Right cardiac atrium (tissue), 5 donors: Measurements from ENCODE around the gene R3HCC1L. TPM values are rescaled to one million over a fixed set of nuclear protein-coding genes. Genes with fewer than 3 reads are reported as not detected.
A peak's percentile ranks its signal among the peaks of the same experiment; 100 is the strongest.

Source experiments
- ATAC-seq, 2 donors: fragments of 200-7000 bp; cut with Tn5 transposase; one replicate each; pipeline versions ENCODE4 v1.8.0 to v1.9.1; 2020; ENCODE audit warnings: moderate library complexity in 2 of 2, mild to moderate bottlenecking in 1 of 2
- DNase-seq, 3 donors: peaks; one replicate each; pipeline ENCODE4 v3.0.0-alpha.2; 2020
- H3K27ac ChIP-seq: one replicate; pipeline ENCODE4 v1.5.1; 2013; ENCODE audit warnings: mild to moderate bottlenecking, low read length, control low read depth, moderate library complexity
- H3K27me3 ChIP-seq: one replicate; pipeline ENCODE4 v1.6.1; 2013; ENCODE audit not compliant: control insufficient read depth, insufficient read depth
- H3K4me1 ChIP-seq: one replicate; pipeline ENCODE4 v1.6.1; 2013; ENCODE audit warnings: low read length; ENCODE audit not compliant: control insufficient read depth, insufficient read depth
- H3K4me3 ChIP-seq: one replicate; pipeline ENCODE4 v1.5.1; 2013; ENCODE audit warnings: low read length, control low read depth
- H3K9me3 ChIP-seq: one replicate; pipeline ENCODE4 v1.6.1; 2013; ENCODE audit warnings: low read length; ENCODE audit not compliant: control insufficient read depth
- WGBS: extraction: QIAGEN DNeasy Blood & Tissue Kit; methylation state at CpG from one replicate; pipeline ENCODE4 v1.1.7; 2013; 5-methylcytosine and 5-hydroxymethylcytosine counted together
- intact Hi-C, 4 donors: fragments of 100-400 bp; cut with DNase I; formaldehyde crosslinking; loops; one replicate each; pipeline versions ENCODE4 v1.11.0 to v1.14.0; 2022 to 2023
- polyA plus RNA-seq: library from polyadenylated mRNA; stranded (reverse); fragments of 200-250 nt; gene quantifications from one replicate; pipeline ENCODE4 v1.2.3, GENCODE V29; 2013
- total RNA-seq, 4 donors: library from RNA; stranded (reverse); fragmentation: NEBNext Ultra II Directional; extraction: Animal tissue kit (Norgen Biotek cat#: 25700); gene quantifications; one replicate each; pipeline ENCODE4 v1.2.1, GENCODE V29; 2021
- donor health status: healthy with polysubstance abuse.
- donor health status: DM: no; HTN: yes; CAD: no.
- donor health status: DM: no; HTN: no; CAD: no.
- donor health status: DM: no; HTN: yes; CAD: no; lungs with severe emphysema.
- donor health status: DM: yes; HTN: yes; CAD: no.

The R3HCC1L gene
- total and polyA plus RNA-seq, 5 donors: 4.6 to 6.4 (median 6.4) TPM

GRCh38 chr10:98260350-98260749 is 125.9 kb downstream of the R3HCC1L start:
- H3K27me3 ChIP-seq: no peaks in the 10 kb centered on the region
- H3K4me3 ChIP-seq: no peak overlapping the region
- H3K27ac ChIP-seq: no peak overlapping the region
- no peaks in the 10 kb centered on the region for H3K9me3 ChIP-seq
- intact Hi-C loops: loop anchor here in 1 of 4 donors (10.0 kb wide), 1 partner anchor 346 kb away; no protein-coding TSS in a partner anchor
- no peak for ATAC-seq
- DNase-seq: no peak
- no peaks in the 10 kb centered on the region for H3K4me1 ChIP-seq
- WGBS: 65% methylated on average over 9 of the region's 9 CpGs

- H3K27me3 ChIP-seq: no peaks in the 10 kb centered on the region
- intact Hi-C loops: loop anchor here in 1 of 4 donors (10.0 kb wide), 1 partner anchor 346 kb away; no protein-coding TSS in a partner anchor
- peaks cover under 1% of the 10 kb centered on the region for H3K4me1 ChIP-seq
- H3K4me3 ChIP-seq: no peak overlapping the region
- H3K27ac ChIP-seq: no peak overlapping the region
- ATAC-seq (no peak), DNase-seq (no peak)
- WGBS: 94% methylated on average over 14 of the region's 14 CpGs
- H3K9me3 ChIP-seq: no peaks in the 10 kb centered on the region
Measured at GRCh38 chr10:98260752-98261151, 126.3 kb downstream of the R3HCC1L start.

GRCh38 chr10:98261436-98262277 is 127.2 kb downstream of the R3HCC1L start:
- H3K27me3 ChIP-seq: no peaks in the 10 kb centered on the region
- intact Hi-C loops: loop anchor here in 1 of 4 donors (10.0 kb wide), 1 partner anchor 347 kb away; no protein-coding TSS in a partner anchor
- no peak for ATAC-seq
- H3K9me3 ChIP-seq: no peaks in the 10 kb centered on the region
- DNase-seq: peak in 1 of 3 donors; percentile 48
- H3K4me3 ChIP-seq: no peak overlapping the region
- H3K27ac ChIP-seq: no peak overlapping the region
- H3K4me1 ChIP-seq: peaks cover 1% of the 10 kb centered on the region
- WGBS: 85% methylated on average over 15 of the region's 15 CpGs

- Histone ChIP-seq H3K4me1 (peaks cover 1% of the 10 kb centered on the region), H3K27ac (no peak overlapping the region), H3K27me3 (no peaks in the 10 kb centered on the region), H3K4me3 (no peak overlapping the region), H3K9me3 (no peaks in the 10 kb centered on the region)
- intact Hi-C loops: loop anchor here in 1 of 4 donors (10.0 kb wide), 1 partner anchor 348 kb away; no protein-coding TSS in a partner anchor
- ATAC-seq (peak; percentile 47 to 54), DNase-seq (peak; percentile 50 to 78 (median 72))
- 64% methylated on average over 7 of the region's 7 CpGs for WGBS
Measured at GRCh38 chr10:98262571-98262970, 128.1 kb downstream of the R3HCC1L start.

- Histone ChIP-seq H3K27ac (no peak overlapping the region), H3K4me3 (no peak overlapping the region), H3K27me3 (no peaks in the 10 kb centered on the region), H3K9me3 (no peaks in the 10 kb centered on the region), H3K4me1 (peaks cover 1% of the 10 kb centered on the region)
- intact Hi-C loops: loop anchor here in 1 of 4 donors (10.0 kb wide), 1 partner anchor 348 kb away; no protein-coding TSS in a partner anchor
- no peak for DNase-seq
- 94% methylated on average over 7 of the region's 7 CpGs for WGBS
- no peak for ATAC-seq
Measured at GRCh38 chr10:98263088-98263487, 128.6 kb downstream of the R3HCC1L start.

- ATAC-seq: no peak
- H3K27me3 ChIP-seq: no peaks in the 10 kb centered on the region
- no peak for DNase-seq
- intact Hi-C loops: loop anchor here in 2 of 4 donors (5.0 to 10.0 kb wide), 2 partner anchors 43 to 350 kb away; no protein-coding TSS in a partner anchor
- no peaks in the 10 kb centered on the region for H3K9me3 ChIP-seq
- 88% methylated on average over 12 of the region's 12 CpGs for WGBS
- H3K4me1 ChIP-seq: peaks cover 1% of the 10 kb centered on the region
- no peak overlapping the region for H3K27ac ChIP-seq
- no peak overlapping the region for H3K4me3 ChIP-seq
Measured at GRCh38 chr10:98264378-98265065, 130.1 kb downstream of the R3HCC1L start.

GRCh38 chr10:98265403-98266378 is 131.2 kb downstream of the R3HCC1L start:
- Histone ChIP-seq H3K27me3 (no peaks in the 10 kb centered on the region), H3K4me1 (peaks cover 10% of the 10 kb centered on the region), H3K4me3 (no peak overlapping the region), H3K27ac (peak overlapping the region; percentile 12), H3K9me3 (no peaks in the 10 kb centered on the region)
- no peak for DNase-seq
- intact Hi-C loops: loop anchor here in 2 of 4 donors (5.0 to 10.0 kb wide), 2 partner anchors 42 to 351 kb away; no protein-coding TSS in a partner anchor
- 62% methylated on average over 17 of the region's 17 CpGs for WGBS
- no peak for ATAC-seq

GRCh38 chr10:98266647-98267046 is 132.2 kb downstream of the R3HCC1L start:
- DNase-seq (no peak), ATAC-seq (no peak)
- 72% methylated on average over 5 of the region's 5 CpGs for WGBS
- intact Hi-C loops: loop anchor here in 2 of 4 donors (5.0 to 10.0 kb wide), 2 partner anchors 41 to 352 kb away; no protein-coding TSS in a partner anchor
- no peak overlapping the region for H3K27ac ChIP-seq
- H3K9me3 ChIP-seq: no peaks in the 10 kb centered on the region
- H3K4me3 ChIP-seq: no peak overlapping the region
- no peaks in the 10 kb centered on the region for H3K27me3 ChIP-seq
- H3K4me1 ChIP-seq: peaks cover 10% of the 10 kb centered on the region

GRCh38 chr10:98267069-98267893 is 132.8 kb downstream of the R3HCC1L start:
- no peak for DNase-seq
- peaks cover 10% of the 10 kb centered on the region for H3K4me1 ChIP-seq
- H3K27ac ChIP-seq: peak overlapping the region; percentile 28
- H3K4me3 ChIP-seq: peak overlapping the region; percentile 62
- intact Hi-C loops: loop anchor here in 2 of 4 donors (5.0 to 10.0 kb wide), 2 partner anchors 40 to 352 kb away; no protein-coding TSS in a partner anchor
- 71% methylated on average over 22 of the region's 22 CpGs for WGBS
- H3K9me3 ChIP-seq: no peaks in the 10 kb centered on the region
- no peaks in the 10 kb centered on the region for H3K27me3 ChIP-seq
- no peak for ATAC-seq
